ENCODE measurements around the gene NSUN7. TPM values are rescaled to one million over a fixed set of nuclear protein-coding genes. Genes with fewer than 3 reads are reported as not detected.

Gene NSUN7
- total RNA-seq, 3 donors from 2014 or later, result 0.80 to 19.3 (median 9.5) TPM

- no peak overlapping the region for H3K4me3 ChIP-seq
- H3K4me1 ChIP-seq, result no peaks in the 10 kb centered on the region
- no peak overlapping the region for H3K27ac ChIP-seq
- intact Hi-C loops (cut with DNase I; ENCODE audit: low total_unique reads), result no loop called here
- H3K9me3 ChIP-seq, result no peaks in the 10 kb centered on the region
- no peaks in the 10 kb centered on the region for H3K27me3 ChIP-seq
- TF ChIP-seq CTCF (IDR thresholded peaks at IDR 0.05), result no peak
- no peak for TF ChIP-seq POLR2AphosphoS5 (IDR thresholded peaks at IDR 0.05)
- no peak for TF ChIP-seq POLR2A (IDR thresholded peaks at IDR 0.05)
- H3K36me3 ChIP-seq, result no peaks in the 10 kb centered on the region
- DNase-seq (ENCODE audit: low spot score in 2 of 2), result no peak
Observed at GRCh38 chr4:40789031-40789430, 39.3 kb downstream of the NSUN7 start.

- H3K27ac ChIP-seq, result no peak overlapping the region
- DNase-seq (ENCODE audit: low spot score in 2 of 2), result no peak
- H3K27me3 ChIP-seq, result no peaks in the 10 kb centered on the region
- no peaks in the 10 kb centered on the region for H3K4me1 ChIP-seq
- TF ChIP-seq CTCF (IDR thresholded peaks at IDR 0.05) (no peak), POLR2AphosphoS5 (IDR thresholded peaks at IDR 0.05) (no peak), POLR2A (IDR thresholded peaks at IDR 0.05) (no peak)
- intact Hi-C loops (cut with DNase I; ENCODE audit: low total_unique reads), result no loop called here
- H3K4me3 ChIP-seq, result no peak overlapping the region
- no peaks in the 10 kb centered on the region for H3K9me3 ChIP-seq
- H3K36me3 ChIP-seq, result no peaks in the 10 kb centered on the region
Observed at GRCh38 chr4:40789771-40790170, 40.0 kb downstream of the NSUN7 start.

GRCh38 chr4:40800064-40800463, 50.3 kb downstream of the NSUN7 start:
- H3K4me3 ChIP-seq, result no peak overlapping the region
- no peaks in the 10 kb centered on the region for H3K36me3 ChIP-seq
- DNase-seq (ENCODE audit: low spot score in 2 of 2), result no peak
- H3K27ac ChIP-seq, result no peak overlapping the region
- no peaks in the 10 kb centered on the region for H3K9me3 ChIP-seq
- intact Hi-C loops (cut with DNase I; ENCODE audit: low total_unique reads), result no loop called here
- H3K27me3 ChIP-seq, result no peaks in the 10 kb centered on the region
- TF ChIP-seq CTCF (IDR thresholded peaks at IDR 0.05), result no peak
- no peak for TF ChIP-seq POLR2AphosphoS5 (IDR thresholded peaks at IDR 0.05)
- no peak for TF ChIP-seq POLR2A (IDR thresholded peaks at IDR 0.05)
- no peaks in the 10 kb centered on the region for H3K4me1 ChIP-seq

- DNase-seq (ENCODE audit: low spot score in 2 of 2), result no peak
- H3K27ac ChIP-seq, result no peak overlapping the region
- intact Hi-C loops (cut with DNase I; ENCODE audit: low total_unique reads), result no loop called here
- H3K9me3 ChIP-seq, result no peaks in the 10 kb centered on the region
- H3K27me3 ChIP-seq, result no peaks in the 10 kb centered on the region
- no peak overlapping the region for H3K4me3 ChIP-seq
- H3K36me3 ChIP-seq, result no peaks in the 10 kb centered on the region
- no peaks in the 10 kb centered on the region for H3K4me1 ChIP-seq
- TF ChIP-seq CTCF (IDR thresholded peaks at IDR 0.05), result no peak
- no peak for TF ChIP-seq POLR2AphosphoS5 (IDR thresholded peaks at IDR 0.05)
- no peak for TF ChIP-seq POLR2A (IDR thresholded peaks at IDR 0.05)
Observed at GRCh38 chr4:40804598-40804997, 54.8 kb downstream of the NSUN7 start.

GRCh38 chr4:40808926-40809457, 59.2 kb downstream of the NSUN7 start:
- Histone ChIP-seq H3K27me3 (no peaks in the 10 kb centered on the region), H3K9me3 (no peaks in the 10 kb centered on the region), H3K36me3 (no peaks in the 10 kb centered on the region), H3K4me3 (no peak overlapping the region), H3K27ac (no peak overlapping the region), H3K4me1 (no peaks in the 10 kb centered on the region)
- intact Hi-C loops (cut with DNase I; ENCODE audit: low total_unique reads), result no loop called here
- no peak for TF ChIP-seq CTCF (IDR thresholded peaks at IDR 0.05)
- no peak for DNase-seq (ENCODE audit: low spot score in 2 of 2)
